Activated naive CD4-positive, alpha-beta T cell treated with anti-CD3 and anti-CD28 coated beads, Interleukin-2, amount 10 ng/mL, durations not matched to agents 7 days and 5 days (primary cell): ENCODE data around the gene NFE2L2.
A peak's percentile ranks its signal among the peaks of the same experiment; 100 is the strongest.
"Not testable (repeated sequence)": the region's sequence is repeated elsewhere in the genome, so short reads cannot be mapped to it uniquely, and the experiment has no call there.

Experiments
- CTCF ChIA-PET: fragments of 350-600 bp; sonication (Branson Sonifier 250); formaldehyde crosslinking; loops from one replicate; lab custom pipeline; 2021; ENCODE audit warnings: antibody characterized with exemption; lab: Charles Lee
- DNase-seq: peaks from one replicate; pipeline ENCODE4 v3.0.0-alpha.2; 2020
- H3K27ac Mint-ChIP-seq: one replicate; pipeline ENCODE4 v1.8.0; 2021; ENCODE audit warnings: mild to moderate bottlenecking, moderate library complexity, mixed read lengths
- H3K27me3 Mint-ChIP-seq: one replicate; pipeline ENCODE4 v1.8.0; 2021; ENCODE audit warnings: mild to moderate bottlenecking, mixed read lengths
- H3K36me3 Mint-ChIP-seq: one replicate; pipeline ENCODE4 v1.8.0; 2021; ENCODE audit warnings: mixed read lengths
- H3K4me1 Mint-ChIP-seq: one replicate; pipeline ENCODE4 v1.8.0; 2021; ENCODE audit warnings: mixed read lengths
- H3K4me3 Mint-ChIP-seq: one replicate; pipeline ENCODE4 v1.8.0; 2021; ENCODE audit warnings: mild to moderate bottlenecking, moderate library complexity, mixed read lengths
- H3K9me3 Mint-ChIP-seq: one replicate; pipeline ENCODE4 v1.8.0; 2021; ENCODE audit warnings: mixed read lengths

NFE2L2 gene

DNA sequence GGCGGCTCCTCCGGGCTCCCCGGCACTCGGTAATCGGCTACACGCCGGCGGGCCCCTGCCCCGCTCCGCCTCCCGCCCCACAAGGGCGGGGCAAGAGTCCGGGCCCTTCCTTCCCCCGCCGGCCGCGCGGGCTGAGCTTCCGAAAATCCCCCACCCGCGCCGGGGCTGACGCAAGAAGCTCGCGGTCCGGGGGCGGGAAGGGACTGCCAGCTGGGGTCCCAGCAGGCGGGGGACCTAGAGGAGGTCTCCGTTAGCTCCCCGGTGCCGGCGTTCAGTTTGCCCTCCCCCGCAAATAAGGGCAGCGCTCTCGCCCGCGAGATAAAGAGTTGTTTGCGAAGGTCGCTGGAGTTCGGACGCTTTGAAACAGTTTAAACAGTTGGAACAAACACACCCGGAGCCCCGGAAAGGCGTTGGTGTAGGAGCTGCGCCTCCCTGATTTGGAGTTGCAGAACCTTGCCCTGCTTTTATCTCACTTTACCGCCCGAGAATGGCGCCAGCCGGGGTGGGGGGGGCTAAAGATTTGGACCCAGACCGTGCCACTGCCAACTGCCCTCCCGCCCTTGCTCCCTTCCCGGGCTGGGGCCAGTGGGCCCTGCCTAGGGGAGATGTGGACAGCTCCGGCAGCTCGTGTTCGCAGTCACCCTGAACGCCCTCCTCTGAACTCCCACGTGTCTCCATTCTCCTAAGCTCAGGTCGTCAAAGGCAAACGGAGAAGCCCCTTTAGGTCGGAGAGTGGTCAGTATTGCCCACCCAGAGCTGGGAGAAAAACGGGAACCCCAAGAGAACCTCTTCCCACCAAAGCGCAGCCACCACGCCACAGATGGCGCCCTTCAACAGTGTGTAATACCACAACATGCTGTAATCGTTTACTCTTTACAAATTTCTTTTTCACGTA, at the start of gene NFE2L2:
Gene NFE2L2, minus strand, starts transcription at position 35 of the 895 bp plus-strand sequence. CDS start 151 bp downstream, outside the sequence.
- Mint-ChIP-seq H3K4me3 (peak within 1 kb of the TSS; percentile 98), H3K9me3 (no peaks in the 10 kb centered on the region), H3K36me3 (peaks cover 34% of the 10 kb centered on the region), H3K4me1 (peaks cover 57% of the 10 kb centered on the region), H3K27ac (peak within 1 kb of the TSS; percentile 100), H3K27me3 (peaks cover 3% of the 10 kb centered on the region)
- DNase-seq, result peak; percentile 94
- CTCF ChIA-PET, result interaction anchor here (0.8 to 5.8 kb wide), 16 partner anchors 8 to 103 kb away, joined by 3 to 120 read pairs (median 7); partner anchors contain the start of gene HNRNPA3

DNA sequence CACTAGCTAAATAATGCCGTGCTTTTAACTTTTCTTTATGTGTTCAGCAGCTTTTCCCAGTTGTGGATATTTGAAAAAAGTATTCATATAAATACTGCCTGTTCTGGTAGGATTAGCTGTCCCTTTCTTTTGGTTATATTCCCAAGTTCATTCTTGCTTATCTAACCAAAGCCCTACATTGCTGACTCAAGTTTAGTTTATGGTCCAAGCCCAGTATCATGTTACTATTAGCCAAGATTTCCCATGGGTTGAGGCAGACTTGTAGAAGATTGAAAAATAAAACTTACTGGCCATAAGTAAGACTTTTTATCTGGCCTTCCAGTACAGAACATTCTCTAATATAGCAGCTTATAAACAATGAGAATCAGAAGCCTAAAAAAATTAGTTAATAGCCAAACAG, 49.7 kb upstream of the NFE2L2 start:
- CTCF ChIA-PET, result interaction anchor here (0.6 to 1.7 kb wide), 3 partner anchors 19 to 468 kb away, joined by 3 to 4 read pairs (median 3); no protein-coding TSS in a partner anchor
- Mint-ChIP-seq H3K27me3 (peaks cover 5% of the 10 kb centered on the region), H3K36me3 (peaks cover 4% of the 10 kb centered on the region)

GRCh38 chr2:177313162-177313781, 48.7 kb upstream of the NFE2L2 start:
- Mint-ChIP-seq H3K4me3 (no peak overlapping the region), H3K36me3 (peaks cover 4% of the 10 kb centered on the region), H3K27ac (peak overlapping the region; percentile 49), H3K27me3 (peaks cover 5% of the 10 kb centered on the region), H3K4me1 (peaks cover 23% of the 10 kb centered on the region), H3K9me3 (no peaks in the 10 kb centered on the region)
- no peak for DNase-seq
- CTCF ChIA-PET, result interaction anchor here (0.6 to 1.7 kb wide), 2 partner anchors 20 to 469 kb away, joined by 3 to 4 read pairs; no protein-coding TSS in a partner anchor

More for the DNA sequence above, 49.7 kb upstream of the NFE2L2 start:
- Mint-ChIP-seq H3K27ac (no peak overlapping the region), H3K4me3 (no peak overlapping the region), H3K4me1 (peaks cover 18% of the 10 kb centered on the region), H3K9me3 (no peaks in the 10 kb centered on the region)
- DNase-seq, result no peak

- peaks cover 27% of the 10 kb centered on the region for H3K4me1 Mint-ChIP-seq
- DNase-seq, result no peak
- no peak overlapping the region for H3K27ac Mint-ChIP-seq
- H3K9me3 Mint-ChIP-seq, result no peaks in the 10 kb centered on the region
- H3K4me3 Mint-ChIP-seq, result no peak overlapping the region
- peaks cover 4% of the 10 kb centered on the region for H3K36me3 Mint-ChIP-seq
- H3K27me3 Mint-ChIP-seq, result peaks cover 5% of the 10 kb centered on the region
- CTCF ChIA-PET, result no interaction called here
These were observed 48.0 kb upstream of the NFE2L2 start for GRCh38 chr2:177312562-177312961.

GRCh38 chr2:177309672-177310309, 45.3 kb upstream of the NFE2L2 start:
- peak overlapping the region; percentile 83 for H3K27ac Mint-ChIP-seq
- not testable (repeated sequence) for H3K4me3 Mint-ChIP-seq
- DNase-seq, result peak; percentile 41

DNA sequence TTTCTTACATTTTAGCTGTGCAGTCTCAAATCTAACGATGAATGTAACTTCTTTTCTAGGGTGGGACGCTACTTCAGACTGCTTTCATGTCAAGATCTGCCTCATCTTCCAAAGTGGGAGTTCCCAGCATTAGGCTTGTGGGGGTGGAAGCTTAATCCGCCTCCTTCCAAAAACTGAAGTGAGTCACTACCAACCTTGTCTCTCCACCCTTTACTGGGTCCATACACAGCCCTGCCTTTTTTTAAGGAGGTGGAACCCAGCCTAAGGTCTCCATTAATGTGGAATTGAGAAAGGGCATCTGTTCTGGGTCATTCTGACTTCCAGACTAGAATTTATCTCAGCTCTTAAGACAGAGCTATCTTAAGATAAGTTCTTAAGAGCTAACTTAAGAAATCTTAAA, 42.0 kb upstream of the NFE2L2 start:
- DNase-seq, result no peak
- CTCF ChIA-PET, result interaction anchor here (0.7 to 2.5 kb wide), 4 partner anchors 9 to 54 kb away, joined by 3 to 8 read pairs (median 4); partner anchors contain the start of gene NFE2L2
- H3K4me1 Mint-ChIP-seq, result peaks cover 39% of the 10 kb centered on the region
- no peak overlapping the region for H3K27ac Mint-ChIP-seq
- no peaks in the 10 kb centered on the region for H3K27me3 Mint-ChIP-seq
- H3K9me3 Mint-ChIP-seq, result no peaks in the 10 kb centered on the region
- no peak overlapping the region for H3K4me3 Mint-ChIP-seq
- peaks cover 11% of the 10 kb centered on the region for H3K36me3 Mint-ChIP-seq

More at GRCh38 chr2:177309672-177310309, 45.3 kb upstream of the NFE2L2 start:
- not testable (repeated sequence) for H3K27me3 Mint-ChIP-seq, H3K36me3 Mint-ChIP-seq, H3K9me3 Mint-ChIP-seq
- CTCF ChIA-PET, result interaction anchor here (0.8 to 2.8 kb wide), 7 partner anchors 14 to 145 kb away, joined by 3 to 11 read pairs (median 5); no protein-coding TSS in a partner anchor
- H3K4me1 Mint-ChIP-seq, result peaks cover 35% of the 10 kb centered on the region

- CTCF ChIA-PET, result interaction anchor here (0.7 to 1.2 kb wide), 3 partner anchors 14 to 138 kb away, joined by 3 to 5 read pairs (median 3); no protein-coding TSS in a partner anchor
- H3K4me1 Mint-ChIP-seq, result peaks cover 19% of the 10 kb centered on the region
These were observed 39.4 kb upstream of the NFE2L2 start for GRCh38 chr2:177303939-177304338.

DNA sequence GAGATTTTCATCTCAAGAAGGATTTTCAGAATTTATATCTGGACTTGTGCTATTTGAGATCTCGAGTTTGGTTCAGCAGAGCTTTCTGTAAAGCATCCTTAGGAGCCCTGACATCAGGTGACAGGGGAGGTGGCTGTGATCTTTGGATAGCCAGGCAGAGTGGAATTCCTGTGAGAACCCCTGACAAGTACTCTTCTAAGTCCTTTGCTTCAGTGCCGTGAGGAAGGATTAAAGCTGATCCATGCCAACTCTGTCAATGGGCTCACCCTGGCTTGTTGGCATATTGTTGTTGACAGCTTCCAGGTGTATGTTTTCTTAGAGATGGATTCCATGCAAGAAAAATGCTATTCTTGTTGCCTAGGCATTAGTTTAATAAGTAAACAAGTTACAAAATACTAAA, 38.0 kb upstream of the NFE2L2 start:
- no peak for DNase-seq
- Mint-ChIP-seq H3K36me3 (peaks cover 8% of the 10 kb centered on the region), H3K27ac (no peak overlapping the region), H3K9me3 (no peaks in the 10 kb centered on the region), H3K4me1 (peaks cover 16% of the 10 kb centered on the region), H3K4me3 (no peak overlapping the region), H3K27me3 (no peaks in the 10 kb centered on the region)
- CTCF ChIA-PET, result interaction anchor here (1.0 kb wide), 1 partner anchor 9 kb away, joined by 3 read pairs; no protein-coding TSS in a partner anchor

More at GRCh38 chr2:177303939-177304338, 39.4 kb upstream of the NFE2L2 start:
- no peak for DNase-seq
- H3K27ac Mint-ChIP-seq, result no peak overlapping the region
- no peaks in the 10 kb centered on the region for H3K27me3 Mint-ChIP-seq
- no peaks in the 10 kb centered on the region for H3K9me3 Mint-ChIP-seq
- H3K4me3 Mint-ChIP-seq, result no peak overlapping the region
- peaks cover 8% of the 10 kb centered on the region for H3K36me3 Mint-ChIP-seq

- Mint-ChIP-seq H3K4me1 (peaks cover 27% of the 10 kb centered on the region), H3K9me3 (no peaks in the 10 kb centered on the region), H3K27me3 (no peaks in the 10 kb centered on the region), H3K36me3 (peaks cover 5% of the 10 kb centered on the region), H3K4me3 (no peak overlapping the region), H3K27ac (no peak overlapping the region)
- no peak for DNase-seq
- CTCF ChIA-PET, result no interaction called here
These were observed 33.7 kb upstream of the NFE2L2 start for GRCh38 chr2:177298191-177298590.

DNA sequence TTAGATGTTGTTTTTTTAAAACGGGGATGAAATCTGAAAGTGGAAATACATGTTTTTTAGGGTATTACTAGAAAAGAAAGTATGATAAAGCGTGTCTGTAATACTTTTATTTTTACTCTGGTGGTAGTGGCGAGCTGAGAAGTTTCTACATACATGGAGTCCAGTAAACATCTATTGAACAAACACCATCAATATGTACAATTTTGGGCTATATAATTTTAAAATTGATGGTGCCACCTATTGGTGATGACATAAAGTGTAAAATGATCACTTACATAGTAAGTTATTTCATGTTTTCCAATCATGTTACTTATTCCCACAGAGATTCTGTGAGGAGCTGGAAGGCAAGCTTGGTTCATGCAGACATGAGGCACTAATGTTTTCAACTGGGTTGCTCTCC, 31.5 kb upstream of the NFE2L2 start:
- no peak for DNase-seq
- H3K9me3 Mint-ChIP-seq, result no peaks in the 10 kb centered on the region
- CTCF ChIA-PET, result interaction anchor here (0.7 to 7.3 kb wide), 25 partner anchors 8 to 1108 kb away, joined by 3 to 120 read pairs (median 4); partner anchors contain the start of gene NFE2L2
- no peak overlapping the region for H3K27ac Mint-ChIP-seq
- no peak overlapping the region for H3K4me3 Mint-ChIP-seq
- H3K36me3 Mint-ChIP-seq, result peaks cover 1% of the 10 kb centered on the region
- no peaks in the 10 kb centered on the region for H3K27me3 Mint-ChIP-seq
- H3K4me1 Mint-ChIP-seq, result peaks cover 49% of the 10 kb centered on the region

GRCh38 chr2:177295484-177295883, 31.0 kb upstream of the NFE2L2 start:
- H3K4me3 Mint-ChIP-seq, result no peak overlapping the region
- peaks cover 53% of the 10 kb centered on the region for H3K4me1 Mint-ChIP-seq
- H3K27ac Mint-ChIP-seq, result no peak overlapping the region
- no peaks in the 10 kb centered on the region for H3K27me3 Mint-ChIP-seq
- H3K36me3 Mint-ChIP-seq, result peaks cover 1% of the 10 kb centered on the region
- CTCF ChIA-PET, result interaction anchor here (1.1 to 7.3 kb wide), 20 partner anchors 8 to 147 kb away, joined by 3 to 120 read pairs (median 4); partner anchors contain the start of gene NFE2L2
- DNase-seq, result no peak
- no peaks in the 10 kb centered on the region for H3K9me3 Mint-ChIP-seq

GRCh38 chr2:177291701-177292100, 27.2 kb upstream of the NFE2L2 start:
- Mint-ChIP-seq H3K4me1 (peaks cover 67% of the 10 kb centered on the region), H3K27me3 (no peaks in the 10 kb centered on the region), H3K4me3 (no peak overlapping the region), H3K36me3 (no peaks in the 10 kb centered on the region), H3K27ac (peak overlapping the region; percentile 97), H3K9me3 (no peaks in the 10 kb centered on the region)
- DNase-seq, result no peak
- CTCF ChIA-PET, result interaction anchor here (0.6 to 7.3 kb wide), 5 partner anchors 9 to 432 kb away, joined by 4 to 120 read pairs (median 8); partner anchors contain the start of gene NFE2L2
